Gastrocnemius medialis (tissue), 4 donors: Measurements from ENCODE around the gene GINS1. TPM values are rescaled to one million over a fixed set of nuclear protein-coding genes. Genes with fewer than 3 reads are reported as not detected.
A peak's percentile ranks its signal among the peaks of the same experiment; 100 is the strongest.

Source experiments
- ATAC-seq, 2 donors: fragments of 150-250 bp; one replicate each; pipeline ENCODE4 v1.9.1; 2016
- DNase-seq, 2 donors: peaks; one replicate each; pipeline ENCODE4 v3.0.0-alpha.2; 2019
- H3K27ac ChIP-seq, 4 donors: fragments of 200-600 bp; sonication (generic); 1 replicate in 1 of 4; 2 replicates in 3 of 4; pipeline ENCODE4 v1.5.1; 2016 to 2018; ENCODE audit warnings: mild to moderate bottlenecking in 2 of 4, moderate library complexity in 1 of 4
- H3K27me3 ChIP-seq, 3 donors: fragments of 200-600 bp; sonication (generic) in 2 of 3; 1 replicate in 1 of 3; 2 replicates in 2 of 3; pipeline versions ENCODE4 v1.5.1 to v1.6.0; 2016 to 2019; ENCODE audit warnings: mild to moderate bottlenecking in 1 of 3, moderate library complexity in 1 of 3
- H3K36me3 ChIP-seq, 2 donors: fragments of 200-600 bp; sonication (generic) in 1 of 2; one replicate each; pipeline ENCODE4 v1.5.1; 2017 to 2018
- H3K4me1 ChIP-seq, 2 donors: fragments of 200-600 bp; sonication (generic) in 1 of 2; one replicate each; pipeline ENCODE4 v1.5.1; 2016 to 2017; ENCODE audit warnings: mild to moderate bottlenecking in 2 of 2
- H3K4me3 ChIP-seq, 4 donors: fragments of 200-600 bp; sonication (generic) in 3 of 4; 1 replicate in 1 of 4; 2 replicates in 3 of 4; pipeline ENCODE4 v1.5.1; 2016 to 2019; ENCODE audit warnings: mild to moderate bottlenecking in 2 of 4
- H3K9me3 ChIP-seq, 3 donors: fragments of 200-600 bp; sonication (generic) in 2 of 3; 1 replicate in 1 of 3; 2 replicates in 2 of 3; pipeline ENCODE4 v1.5.1; 2016 to 2019
- POLR2A ChIP-seq, 2 donors: fragments of 450-650 bp; IDR thresholded peaks; one replicate each; pipeline ENCODE4 v1.6.1; 2017; ENCODE audit warnings: antibody characterized with exemption in 2 of 2, mild to moderate bottlenecking in 2 of 2, moderate library complexity in 2 of 2
- in situ Hi-C, 4 donors: fragments of 200-750 bp; cut with MboI; loops; one replicate each; pipeline versions ENCODE4 v1.15.0 to v1.8.0; 2017; ENCODE audit warnings: low sequenced_read_pairs in 4 of 4
- intact Hi-C: fragments of 100-400 bp; cut with DNase I; formaldehyde crosslinking; loops from one replicate; pipeline ENCODE4 v1.15.1; 2023; ENCODE audit warnings: low total_unique reads
- total RNA-seq, 4 donors: library from RNA; depleted of rRNA; stranded (reverse); fragments of >200 nt; gene quantifications; one replicate each; pipeline versions ENCODE4 v1.1.0 to v1.2.3, GENCODE V29; 2016
- TF ChIP-seq, protein P1 (sequence below), 5 experiments: fragments of 450-650 bp in 3 of 5; fragments of 200-600 bp in 2 of 5; sonication (generic) in 2 of 5; IDR thresholded peaks in 4 of 5; conservative IDR thresholded peaks in 1 of 5; 1 replicate in 4 of 5; 2 replicates in 1 of 5; pipeline ENCODE4 v1.5.1; 2016 to 2019; ENCODE audit warnings: antibody characterized with exemption in 5 of 5, mild to moderate bottlenecking in 3 of 5, moderate library complexity in 3 of 5

Gene GINS1
- total RNA-seq: under 1 TPM in 2 of 4 donors, not detected in 2; 0.07 to 0.20 TPM

DNA sequence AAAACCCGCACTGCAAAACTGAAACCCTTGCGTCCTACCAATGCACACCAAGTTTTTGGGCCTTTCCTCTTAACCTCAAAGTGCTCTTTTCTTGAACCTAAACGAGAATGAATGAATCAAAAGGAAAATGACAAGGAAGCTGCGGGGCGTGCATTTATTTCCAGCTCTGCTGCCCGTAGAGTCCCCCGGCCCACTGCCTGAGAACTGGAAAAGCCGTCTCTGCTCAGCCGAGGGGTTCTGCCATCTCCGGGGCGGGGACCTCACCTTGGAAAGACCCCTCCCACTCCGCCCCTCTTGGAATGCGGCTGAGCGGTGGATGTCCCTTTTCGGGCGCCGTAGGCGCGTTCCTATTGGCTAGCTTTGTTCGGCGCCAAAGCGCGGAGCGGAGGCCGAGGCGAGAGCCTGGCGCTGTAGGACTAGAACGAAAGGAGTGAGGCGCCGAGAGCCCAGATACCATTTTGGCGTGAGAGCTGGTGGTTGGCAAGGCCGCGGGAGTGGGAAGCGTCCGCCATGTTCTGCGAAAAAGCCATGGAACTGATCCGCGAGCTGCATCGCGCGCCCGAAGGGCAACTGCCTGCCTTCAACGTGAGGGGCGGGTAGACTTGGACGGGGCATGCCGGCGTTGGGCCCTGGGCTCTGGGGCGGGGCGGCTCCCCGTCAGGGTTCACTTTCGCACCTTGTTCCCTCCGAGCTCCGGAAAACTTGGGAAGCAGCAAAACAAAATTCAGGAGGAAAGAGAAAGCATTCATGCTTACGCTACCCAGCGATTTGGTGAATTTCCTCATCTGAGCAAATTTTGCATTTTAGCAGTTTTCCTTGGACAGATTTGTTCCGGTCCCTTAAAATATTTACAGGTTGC is at the start of gene GINS1:
GINS1 (plus strand) TSS at position 363 of the 859 bp plus-strand sequence; CDS start at position 511, 148 bp downstream.
- Histone ChIP-seq H3K4me1 (peaks cover 6 to 7% of the 10 kb centered on the region in 2 donors), H3K27me3 (no peaks in the 10 kb centered on the region), H3K4me3 (peak within 1 kb of the TSS; percentile 63 to 72 (median 68)), H3K9me3 (no peaks in the 10 kb centered on the region), H3K27ac (peak within 1 kb of the TSS in 1 of 4 donors; percentile 0), H3K36me3 (no peaks in the 10 kb centered on the region)
- in situ Hi-C loops: loop anchor here in 1 of 4 donors (5.0 kb wide), 1 partner anchor 415 kb away; the partner anchor contains the start of gene APMAP
- ATAC-seq (peak; percentile 80 to 84), DNase-seq (peak; percentile 35 to 58)
- intact Hi-C loops: loop anchor here (1.0 kb wide), 1 partner anchor 18 kb away; no protein-coding TSS in a partner anchor
- no peak for TF ChIP-seq POLR2A (IDR thresholded peaks at IDR 0.05)
- TF ChIP-seq, protein P1, sequence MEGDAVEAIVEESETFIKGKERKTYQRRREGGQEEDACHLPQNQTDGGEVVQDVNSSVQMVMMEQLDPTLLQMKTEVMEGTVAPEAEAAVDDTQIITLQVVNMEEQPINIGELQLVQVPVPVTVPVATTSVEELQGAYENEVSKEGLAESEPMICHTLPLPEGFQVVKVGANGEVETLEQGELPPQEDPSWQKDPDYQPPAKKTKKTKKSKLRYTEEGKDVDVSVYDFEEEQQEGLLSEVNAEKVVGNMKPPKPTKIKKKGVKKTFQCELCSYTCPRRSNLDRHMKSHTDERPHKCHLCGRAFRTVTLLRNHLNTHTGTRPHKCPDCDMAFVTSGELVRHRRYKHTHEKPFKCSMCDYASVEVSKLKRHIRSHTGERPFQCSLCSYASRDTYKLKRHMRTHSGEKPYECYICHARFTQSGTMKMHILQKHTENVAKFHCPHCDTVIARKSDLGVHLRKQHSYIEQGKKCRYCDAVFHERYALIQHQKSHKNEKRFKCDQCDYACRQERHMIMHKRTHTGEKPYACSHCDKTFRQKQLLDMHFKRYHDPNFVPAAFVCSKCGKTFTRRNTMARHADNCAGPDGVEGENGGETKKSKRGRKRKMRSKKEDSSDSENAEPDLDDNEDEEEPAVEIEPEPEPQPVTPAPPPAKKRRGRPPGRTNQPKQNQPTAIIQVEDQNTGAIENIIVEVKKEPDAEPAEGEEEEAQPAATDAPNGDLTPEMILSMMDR (IDR thresholded peaks at IDR 0.05 in 4 of 5, conservative IDR thresholded peaks at IDR 0.05 in 1 of 5): no peak

DNA sequence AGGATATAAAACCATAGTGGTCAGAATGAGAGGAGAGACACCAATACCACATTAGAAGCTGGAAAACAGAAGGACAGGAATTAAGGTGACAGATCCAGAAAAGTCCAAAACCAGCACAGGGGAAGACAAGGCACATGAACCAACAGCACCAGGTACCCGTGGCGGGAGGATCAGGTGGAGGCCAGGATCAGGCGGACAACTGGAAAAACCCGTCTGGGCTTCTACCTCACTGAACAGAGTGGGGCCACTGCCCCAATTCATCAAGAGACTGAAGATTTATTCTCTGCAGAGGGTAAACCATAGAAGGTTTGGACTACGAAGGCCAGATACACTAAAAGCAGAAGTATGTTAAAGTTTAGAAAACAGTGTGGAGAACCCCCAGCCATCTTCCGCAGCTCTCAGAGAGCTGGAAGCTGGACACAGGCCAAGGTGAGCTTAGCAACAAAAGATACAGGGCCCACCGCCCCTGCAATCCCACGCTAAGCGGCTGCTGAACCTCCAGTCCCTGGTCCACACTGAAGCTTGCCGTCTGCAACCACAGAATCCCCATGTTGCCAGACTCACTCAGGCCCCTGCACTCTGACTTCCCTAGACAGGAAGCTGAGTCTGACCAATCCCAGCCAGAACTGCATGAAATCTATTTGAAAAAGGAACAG is 46.7 kb upstream of the GINS1 start:
- intact Hi-C loops (no loop called here), in situ Hi-C loops (loop anchor here in 1 of 4 donors (25.0 kb wide), 1 partner anchor 102 kb away; no protein-coding TSS in a partner anchor)
- H3K9me3 ChIP-seq: no peaks in the 10 kb centered on the region
- H3K36me3 ChIP-seq: no peaks in the 10 kb centered on the region
- no peak for TF ChIP-seq POLR2A (IDR thresholded peaks at IDR 0.05)
- TF ChIP-seq, protein P1 (IDR thresholded peaks at IDR 0.05 in 4 of 5, conservative IDR thresholded peaks at IDR 0.05 in 1 of 5): no peak
- no peak for DNase-seq
- no peaks in the 10 kb centered on the region for H3K4me1 ChIP-seq
- no peak for ATAC-seq
- H3K27ac ChIP-seq: no peak overlapping the region
- H3K27me3 ChIP-seq: no peaks in the 10 kb centered on the region
- no peak overlapping the region for H3K4me3 ChIP-seq

DNA sequence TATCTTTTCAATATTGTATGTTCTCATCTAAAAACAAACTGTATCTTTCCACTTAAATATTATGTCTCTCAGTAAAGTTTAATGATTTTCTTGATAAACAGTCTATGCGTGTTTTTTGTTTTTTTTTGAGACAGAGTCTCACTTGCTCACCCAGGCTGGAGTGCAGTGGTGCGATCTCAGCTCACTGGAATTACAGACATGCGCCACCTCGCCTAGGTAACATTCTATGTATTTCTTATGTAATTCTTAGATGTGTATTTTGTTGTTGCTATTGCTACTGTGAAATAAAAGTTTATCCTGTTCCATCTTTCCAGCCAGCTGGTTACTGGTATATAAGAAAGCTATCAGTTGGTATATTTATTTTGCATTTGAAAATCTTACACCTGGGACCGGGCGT is 46.2 kb upstream of the GINS1 start:
- no peaks in the 10 kb centered on the region for H3K27me3 ChIP-seq
- no peaks in the 10 kb centered on the region for H3K4me1 ChIP-seq
- no peak overlapping the region for H3K27ac ChIP-seq
- no peak for DNase-seq
- in situ Hi-C loops: loop anchor here in 1 of 4 donors (25.0 kb wide), 1 partner anchor 101 kb away; no protein-coding TSS in a partner anchor
- no peak for TF ChIP-seq POLR2A (IDR thresholded peaks at IDR 0.05)
- TF ChIP-seq, protein P1 (IDR thresholded peaks at IDR 0.05 in 4 of 5, conservative IDR thresholded peaks at IDR 0.05 in 1 of 5): no peak
- intact Hi-C loops: no loop called here
- H3K4me3 ChIP-seq: no peak overlapping the region
- no peak for ATAC-seq
- no peaks in the 10 kb centered on the region for H3K36me3 ChIP-seq
- H3K9me3 ChIP-seq: no peaks in the 10 kb centered on the region

DNA sequence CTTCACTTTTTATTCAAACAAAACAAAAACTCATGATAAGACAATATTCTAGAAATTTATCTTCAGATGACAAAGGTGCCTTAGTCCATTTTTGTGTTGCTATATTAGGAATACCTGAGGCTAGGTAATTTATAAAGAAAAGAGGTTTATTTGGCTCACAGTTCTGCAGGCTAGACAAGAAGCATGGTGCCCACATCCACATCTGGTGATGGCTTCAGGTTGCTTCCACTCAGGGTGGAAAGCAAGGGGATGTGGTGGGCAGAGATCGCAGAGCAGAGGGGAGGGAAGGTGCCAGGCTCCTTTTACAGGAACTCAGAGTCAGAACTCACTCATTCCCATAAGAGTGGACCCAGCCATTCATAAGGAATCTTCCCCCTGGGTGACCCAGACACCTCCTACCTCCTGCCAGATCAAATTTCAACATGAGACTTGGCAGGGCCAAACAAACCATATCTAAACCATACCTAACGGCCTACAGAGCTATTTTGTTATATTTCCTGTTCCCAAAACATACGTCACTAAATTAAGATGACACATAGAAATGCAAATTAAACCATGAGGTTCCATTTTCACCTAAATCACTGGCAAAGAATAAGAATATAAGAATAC is 43.2 kb upstream of the GINS1 start:
- DNase-seq: no peak
- ATAC-seq: no peak
- H3K36me3 ChIP-seq: no peaks in the 10 kb centered on the region
- no peak overlapping the region for H3K4me3 ChIP-seq
- H3K4me1 ChIP-seq: no peaks in the 10 kb centered on the region
- H3K27me3 ChIP-seq: no peaks in the 10 kb centered on the region
- TF ChIP-seq, protein P1 (IDR thresholded peaks at IDR 0.05 in 4 of 5, conservative IDR thresholded peaks at IDR 0.05 in 1 of 5): no peak
- no peak for TF ChIP-seq POLR2A (IDR thresholded peaks at IDR 0.05)
- in situ Hi-C loops (loop anchor here in 1 of 4 donors (25.0 kb wide), 1 partner anchor 98 kb away; no protein-coding TSS in a partner anchor), intact Hi-C loops (no loop called here)
- no peak overlapping the region for H3K27ac ChIP-seq
- H3K9me3 ChIP-seq: no peaks in the 10 kb centered on the region
